GM21576 (cell line): Measurements from ENCODE around the gene PALM3.
A peak's percentile ranks its signal among the peaks of the same experiment; 100 is the strongest.

Experiments
- ATAC-seq: cut with Tn5 transposase; IDR thresholded peaks from one replicate; pipeline ENCODE4 v1.9.1; 2021; ENCODE audit warnings: mild to moderate bottlenecking, moderate library complexity; ENCODE audit not compliant: unreplicated experiment

PALM3 gene

DNA sequence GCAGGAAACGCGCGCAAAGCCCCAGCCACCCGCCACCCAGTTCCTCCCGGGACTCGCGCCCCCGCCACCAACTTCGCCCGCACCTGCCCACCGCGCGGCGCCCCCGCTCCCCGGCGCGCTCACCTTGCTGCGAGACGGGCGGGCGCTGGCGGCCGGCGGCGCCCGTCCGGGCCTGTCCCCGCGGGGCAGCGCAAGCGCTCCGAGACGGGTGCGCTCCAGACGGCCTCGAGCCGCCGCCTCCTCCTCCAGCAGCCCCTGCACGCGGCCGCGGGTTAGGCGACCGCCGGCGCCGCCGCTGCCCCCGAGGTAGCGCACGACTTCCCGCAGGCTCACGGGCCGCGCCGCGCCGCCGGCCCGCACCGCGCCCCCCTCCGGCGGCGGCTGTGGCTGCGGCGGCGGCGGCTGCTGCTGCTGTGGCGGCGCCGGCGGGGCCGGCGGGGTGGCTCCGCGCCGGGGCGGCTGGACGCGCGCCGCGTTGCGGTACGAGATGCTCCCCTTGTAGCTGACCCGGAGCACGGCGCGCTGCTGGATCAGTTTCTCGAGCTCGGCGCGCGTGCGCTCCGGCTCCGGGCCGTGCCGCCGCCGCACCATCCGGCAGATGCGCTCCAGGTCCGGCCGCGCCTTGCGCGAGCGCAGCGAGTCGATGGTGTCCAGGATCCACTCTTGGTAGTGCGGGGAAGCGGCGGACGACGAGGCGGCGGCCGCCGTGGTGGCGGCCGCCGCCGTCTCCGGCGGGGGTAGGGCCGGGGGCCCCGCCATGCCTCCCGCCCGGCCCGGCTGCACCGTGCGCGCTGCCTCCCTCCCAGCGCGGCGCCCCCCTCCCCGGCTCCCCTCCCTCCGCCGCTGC, 28.0 kb upstream of the PALM3 start:
- ATAC-seq: no peak

DNA sequence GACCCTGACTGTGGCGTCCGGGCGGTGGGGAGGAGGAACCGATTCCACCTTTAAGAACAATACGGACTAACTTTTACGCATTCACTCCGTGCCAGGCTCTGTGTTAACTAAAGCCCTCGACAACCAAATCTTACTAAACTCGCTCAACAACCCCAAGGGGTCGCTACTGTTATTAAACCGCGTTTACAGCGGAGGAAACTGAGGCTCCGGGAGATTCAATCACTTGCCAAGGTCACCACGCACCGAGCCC, 27.5 kb upstream of the PALM3 start:
- no peak for ATAC-seq

GRCh38 chr19:14088634-14089411, 26.9 kb upstream of the PALM3 start:
- ATAC-seq: no peak

- ATAC-seq: no peak
These were observed 24.2 kb upstream of the PALM3 start for GRCh38 chr19:14086098-14086497.

DNA sequence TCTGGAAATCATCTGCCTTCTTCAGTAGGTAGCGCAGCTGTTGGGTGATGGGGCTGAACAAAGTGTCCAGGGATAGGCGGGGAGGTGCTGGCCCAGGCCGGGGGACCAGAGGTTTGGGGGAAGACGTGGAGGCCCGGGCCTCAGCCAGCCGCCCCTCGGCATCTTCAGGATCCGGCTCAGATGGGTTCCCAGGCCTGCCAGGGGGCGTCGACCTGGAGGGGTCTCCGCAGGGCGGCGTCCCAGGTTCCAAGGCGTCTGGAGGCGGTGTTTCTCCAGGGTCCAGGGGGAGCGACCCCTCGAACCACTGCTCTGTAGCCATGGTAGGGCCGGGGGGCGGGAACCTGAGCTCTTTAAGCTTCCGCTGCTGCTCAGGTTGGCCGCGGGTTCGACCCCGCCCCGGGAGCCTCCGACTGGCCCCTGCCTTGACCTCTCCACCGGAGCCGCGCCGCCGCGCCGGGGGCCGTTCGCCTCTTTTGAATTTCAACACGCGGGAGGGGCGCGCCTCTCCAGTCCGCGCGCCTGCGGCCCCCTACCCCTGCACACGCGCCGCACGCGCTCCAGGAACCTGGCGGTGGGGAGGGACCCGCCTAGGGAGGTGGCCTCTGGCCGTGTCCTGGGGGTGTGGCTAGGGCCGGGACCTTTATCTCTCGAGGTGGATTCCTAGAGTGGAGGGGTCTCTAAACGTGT, 23.6 kb upstream of the PALM3 start, which contains the start of gene C19orf67:
TSS of gene C19orf67 (minus strand) at position 475 of the 687 bp plus-strand sequence. CDS start at position 319, 156 bp downstream.
- ATAC-seq: no peak

DNA sequence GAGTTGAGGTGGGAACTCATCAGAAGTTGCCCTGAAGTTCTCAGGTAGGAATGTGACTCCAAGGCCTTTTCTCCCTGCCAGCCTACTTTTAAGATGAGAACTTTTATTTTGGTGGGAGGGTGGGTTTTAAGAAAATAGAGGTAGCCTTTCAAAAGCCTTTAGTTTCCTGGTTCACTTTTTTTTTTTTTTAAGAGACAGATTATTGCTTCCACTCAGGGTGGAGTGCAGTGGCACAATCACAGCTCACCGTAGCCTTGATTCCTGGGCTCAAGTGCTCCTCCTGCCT, 20.7 kb upstream of the PALM3 start:
- no peak for ATAC-seq

- peak; percentile 16 for ATAC-seq
These were observed 20.2 kb upstream of the PALM3 start for GRCh38 chr19:14081797-14082674.

GRCh38 chr19:14080887-14081796, 19.3 kb upstream of the PALM3 start:
- ATAC-seq: peak; percentile 76

- ATAC-seq: no peak
These were observed 16.5 kb upstream of the PALM3 start for GRCh38 chr19:14078411-14078810.

DNA sequence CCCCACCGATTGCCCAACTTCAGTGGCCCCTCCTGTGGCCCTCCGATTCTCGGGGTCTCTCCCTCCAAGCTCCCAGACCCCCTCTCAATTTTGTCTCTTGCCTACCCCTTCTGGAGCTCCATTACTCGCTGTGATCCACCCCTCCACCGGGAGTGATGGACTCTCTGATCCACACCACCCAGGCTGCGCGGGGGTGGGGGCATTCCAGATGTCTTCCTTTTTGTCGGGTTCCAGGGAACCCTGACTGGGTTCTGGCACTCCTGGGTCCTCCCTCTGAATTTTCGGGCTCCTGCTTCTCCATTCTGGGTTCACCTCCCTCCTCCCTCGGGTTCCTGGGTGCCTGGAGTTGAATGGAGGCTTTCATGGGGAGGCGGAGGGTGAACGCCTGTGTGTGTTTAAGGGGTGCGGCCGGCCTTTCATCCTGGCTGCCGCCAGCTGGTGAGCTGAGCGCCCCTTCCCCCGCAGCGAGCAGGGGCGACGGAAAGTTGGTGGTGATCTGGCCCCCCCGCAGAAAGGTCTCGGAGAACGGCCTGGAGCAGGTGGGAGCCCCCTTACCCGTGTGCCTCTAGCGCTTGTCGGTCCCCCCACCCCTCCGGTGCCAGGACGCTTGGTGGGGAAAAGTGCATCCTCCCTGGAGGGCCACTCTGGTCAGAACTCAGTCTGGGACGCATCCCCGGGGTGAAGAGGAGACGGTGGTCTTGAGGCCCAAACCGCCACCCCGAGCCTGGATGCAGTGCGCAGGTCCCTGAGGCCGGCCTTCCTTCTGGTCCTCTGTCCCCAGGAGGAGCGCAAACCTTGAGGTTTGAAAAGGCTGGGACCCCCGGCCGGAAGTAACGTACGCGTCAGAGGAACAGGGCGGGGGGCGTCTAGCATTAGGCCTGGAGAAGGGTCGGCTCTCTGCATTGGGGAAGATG, 12.3 kb upstream of the PALM3 start:
- ATAC-seq: peak; percentile 4

- ATAC-seq: peak; percentile 45
These were observed 11.5 kb upstream of the PALM3 start for GRCh38 chr19:14073261-14073924.

DNA sequence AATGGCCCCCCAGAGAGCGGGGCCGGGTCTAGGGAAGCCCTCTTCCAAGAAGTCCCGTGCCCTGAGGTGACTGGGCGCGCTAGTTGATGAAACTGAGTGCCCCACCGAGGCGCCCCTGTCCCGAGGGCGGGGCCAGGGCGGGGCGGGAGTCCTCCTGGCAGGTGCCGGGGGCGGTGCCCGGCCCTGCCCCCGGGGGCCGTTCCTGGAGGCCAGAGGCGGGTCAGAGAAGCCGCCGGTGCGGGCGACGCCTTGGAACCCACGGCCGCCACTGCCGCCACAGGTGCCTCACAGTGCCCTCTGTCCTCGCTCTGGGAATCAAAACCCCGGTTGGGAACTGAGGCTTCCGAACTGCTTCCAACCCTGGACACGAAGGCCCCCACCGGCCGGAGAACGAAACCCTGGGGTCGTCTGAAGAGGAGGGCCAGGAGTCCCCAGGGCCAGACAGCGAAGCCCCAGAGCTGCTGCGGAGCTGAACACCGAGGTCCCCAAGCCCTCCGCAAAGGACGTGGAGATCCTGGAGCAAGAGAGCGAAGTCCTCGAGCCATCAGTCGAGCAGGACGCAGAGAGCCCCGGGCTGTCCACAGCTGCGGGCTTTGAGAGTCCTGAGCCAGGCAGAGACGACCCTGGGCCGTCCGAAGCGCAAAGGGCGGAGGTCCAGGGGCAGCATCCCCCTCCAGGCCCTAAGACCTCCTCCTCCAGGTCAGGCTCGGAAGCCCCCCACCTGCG, 10.8 kb upstream of the PALM3 start, which contains the start of gene MISP3:
TSS of gene MISP3 (plus strand) at position 252 of the 726 bp plus-strand sequence. CDS start 524 bp downstream, outside the sequence.
- peak; percentile 14 for ATAC-seq

DNA sequence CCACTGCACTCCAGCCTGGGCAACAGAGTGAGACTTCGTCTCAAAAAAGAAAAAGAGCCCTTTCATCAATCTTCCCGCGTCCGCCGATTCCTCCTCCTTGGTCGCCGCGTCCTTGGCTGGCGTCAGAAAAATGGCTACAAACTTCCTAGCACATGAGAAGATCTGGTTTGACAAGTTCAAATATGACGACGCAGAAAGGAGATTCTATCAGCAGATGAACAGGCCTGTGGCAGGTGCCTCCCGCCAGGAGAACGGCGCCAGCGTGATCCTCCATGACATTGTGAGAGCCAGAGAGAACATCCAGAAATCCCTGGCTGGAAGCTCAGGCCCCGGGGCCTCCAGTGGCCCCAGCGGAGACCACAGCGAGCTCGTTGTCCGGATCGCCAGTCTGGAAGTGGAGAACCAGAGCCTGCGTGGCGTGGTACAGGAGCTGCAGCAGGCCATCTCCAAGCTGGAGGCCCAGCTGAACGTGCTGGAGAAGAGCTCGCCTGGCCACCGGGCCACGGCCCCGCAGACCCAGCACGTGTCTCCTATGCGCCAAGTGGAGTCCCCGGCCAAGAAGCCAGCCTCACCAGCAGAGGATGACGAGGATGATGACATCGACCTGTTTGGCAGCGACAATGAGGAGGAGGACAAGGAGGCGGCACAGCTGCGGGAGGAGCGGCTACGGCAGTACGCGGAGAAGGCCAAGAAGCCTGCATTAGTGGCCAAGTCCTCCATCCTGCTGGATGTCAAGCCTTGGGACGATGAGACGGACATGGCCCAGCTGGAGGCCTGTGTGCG, 8.6 kb upstream of the PALM3 start:
- ATAC-seq: no peak

DNA sequence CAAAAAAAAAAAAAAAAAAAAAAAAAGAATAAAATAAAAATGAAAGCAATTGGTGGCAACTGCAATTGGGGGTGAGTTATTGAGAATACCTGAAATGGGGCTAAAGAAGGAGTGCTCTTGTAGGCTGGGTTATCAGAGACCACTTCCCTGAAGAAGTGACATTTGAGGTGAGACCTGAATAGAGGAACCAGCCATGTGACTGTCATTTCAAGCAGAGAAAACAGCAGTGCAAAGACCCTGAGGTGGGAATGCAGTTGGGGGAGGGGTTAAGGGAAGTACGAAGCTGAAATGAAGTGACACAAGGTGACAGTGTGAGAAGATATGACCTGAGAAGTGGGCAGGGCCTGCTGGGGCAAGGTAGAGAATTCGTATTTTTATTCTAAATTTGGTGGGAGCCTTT, 4.3 kb upstream of the PALM3 start:
- ATAC-seq: no peak

DNA sequence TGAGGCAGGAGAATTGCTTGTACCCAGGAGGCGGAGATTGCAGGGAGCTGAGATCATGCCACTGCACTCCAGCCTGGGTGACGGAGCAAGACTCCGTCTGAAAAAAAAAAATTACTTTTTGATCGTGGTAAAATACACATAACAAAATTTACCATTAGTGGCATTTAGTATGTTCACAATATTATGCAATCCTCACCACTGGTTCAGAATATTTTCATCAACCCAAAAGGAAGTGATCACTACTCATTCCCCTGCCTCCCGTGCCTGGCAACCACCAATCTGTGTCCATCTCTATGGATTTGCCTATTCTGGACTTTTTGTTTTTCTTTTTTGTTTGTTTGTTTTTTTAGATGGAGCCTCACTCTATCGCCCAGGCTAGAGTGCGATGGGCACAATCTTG, 1.2 kb upstream of the PALM3 start:
- no peak for ATAC-seq

DNA sequence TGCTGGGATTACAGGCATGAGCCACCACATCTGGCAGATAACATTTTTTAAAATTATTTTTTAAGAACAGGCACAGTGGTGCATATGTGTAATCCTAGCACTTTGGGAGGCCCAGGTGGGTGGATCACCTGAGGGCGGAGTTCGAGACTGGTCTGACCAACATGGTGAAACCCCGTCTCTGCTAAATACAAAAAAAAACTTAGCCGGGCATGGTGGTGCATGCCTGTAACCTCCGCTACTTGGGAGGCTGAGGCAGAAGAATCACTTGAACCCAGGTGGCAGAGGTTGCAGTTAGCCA, 631 bp upstream of the PALM3 start:
- ATAC-seq: no peak
